Transverse colon (tissue), 4 donors: ENCODE measurements around the gene PTDSS2. TPM values are rescaled to one million over a fixed set of nuclear protein-coding genes. Genes with fewer than 3 reads are reported as not detected.

ENCODE experiments used
- DNase-seq: peaks from one replicate; pipeline ENCODE4 v3.0.0-alpha.2; 2019
- H3K27ac ChIP-seq, 4 donors: fragments of 200-600 bp; sonication (generic); 2 replicates each; pipeline ENCODE4 v1.5.1; 2016 to 2018; ENCODE audit warnings: inconsistent platforms in 4 of 4
- H3K27me3 ChIP-seq: fragments of 200-600 bp; sonication (generic); 2 replicates; pipeline ENCODE4 v1.5.1; 2017; ENCODE audit warnings: inconsistent platforms
- H3K36me3 ChIP-seq, 4 donors: fragments of 200-600 bp; sonication (generic); 2 replicates each; pipeline ENCODE4 v1.5.1; 2017 to 2019; ENCODE audit warnings: inconsistent platforms in 4 of 4
- H3K4me1 ChIP-seq, 4 donors: fragments of 200-600 bp; sonication (generic); 2 replicates each; pipeline ENCODE4 v1.5.1; 2017 to 2020; ENCODE audit warnings: inconsistent platforms in 4 of 4
- H3K4me3 ChIP-seq, 4 donors: fragments of 200-600 bp; sonication (generic); 1 replicate in 1 of 4; 2 replicates in 3 of 4; pipeline versions ENCODE4 v1.5.1 to v1.6.1; 2017 to 2019; ENCODE audit warnings: inconsistent platforms in 4 of 4
- H3K9me3 ChIP-seq, 2 donors: fragments of 200-600 bp; sonication (generic); 2 replicates each; pipeline ENCODE4 v1.5.1; 2017 to 2019; ENCODE audit warnings: inconsistent platforms in 2 of 2
- EP300 ChIP-seq: sonication (generic); formaldehyde crosslinking; IDR thresholded peaks from one replicate; pipeline ENCODE4 v1.6.1; 2017; ENCODE audit warnings: antibody characterized with exemption, low read depth
- POLR2A ChIP-seq: fragments of 450-650 bp; IDR thresholded peaks from one replicate; pipeline ENCODE4 v1.6.1; 2016; ENCODE audit warnings: antibody characterized with exemption, mild to moderate bottlenecking, moderate library complexity
- POLR2AphosphoS5 ChIP-seq, 3 donors: sonication (generic); formaldehyde crosslinking; IDR thresholded peaks; one replicate each; pipeline ENCODE4 v1.6.1; 2016; ENCODE audit warnings: antibody characterized with exemption in 3 of 3
- WGBS, 2 donors: methylation state at CpG; one replicate each; pipeline ENCODE4 v1.1.5; 2018; ENCODE audit warnings: low coverage in 1 of 2; 5-methylcytosine and 5-hydroxymethylcytosine counted together
- in situ Hi-C, 4 donors: fragments of 200-750 bp; cut with MboI; loops; one replicate each; pipeline versions ENCODE4 v1.15.0 to v1.15.1; 2017; ENCODE audit warnings: low sequenced_read_pairs in 3 of 4, low pct_ligation_motif_present in 1 of 4, low pct_unique_long_range_greater_than_20kb in 1 of 4
- intact Hi-C: fragments of 100-400 bp; cut with DNase I; formaldehyde crosslinking; loops from one replicate; pipeline ENCODE4 v1.15.1; 2023; ENCODE audit warnings: low total_unique reads
- total RNA-seq, 4 donors: library from RNA; depleted of rRNA; stranded (reverse); fragments of >200 nt; gene quantifications; one replicate each; pipeline ENCODE4 v1.1.0, GENCODE V29; 2016
- TF ChIP-seq, protein P1 (sequence below), 5 experiments: fragments of 200-600 bp in 3 of 5; fragments of 450-650 bp in 2 of 5; sonication (generic) in 3 of 5; IDR thresholded peaks; 1 replicate in 2 of 5; 2 replicates in 3 of 5; pipeline ENCODE4 v1.5.1; 2016 to 2017; ENCODE audit warnings: antibody characterized with exemption in 5 of 5, inconsistent platforms in 3 of 5, mild to moderate bottlenecking in 2 of 5, moderate library complexity in 1 of 5

The PTDSS2 gene
- total RNA-seq, 4 donors from 2014 or later, result 28.5 to 264 (median 76.0) TPM

DNA sequence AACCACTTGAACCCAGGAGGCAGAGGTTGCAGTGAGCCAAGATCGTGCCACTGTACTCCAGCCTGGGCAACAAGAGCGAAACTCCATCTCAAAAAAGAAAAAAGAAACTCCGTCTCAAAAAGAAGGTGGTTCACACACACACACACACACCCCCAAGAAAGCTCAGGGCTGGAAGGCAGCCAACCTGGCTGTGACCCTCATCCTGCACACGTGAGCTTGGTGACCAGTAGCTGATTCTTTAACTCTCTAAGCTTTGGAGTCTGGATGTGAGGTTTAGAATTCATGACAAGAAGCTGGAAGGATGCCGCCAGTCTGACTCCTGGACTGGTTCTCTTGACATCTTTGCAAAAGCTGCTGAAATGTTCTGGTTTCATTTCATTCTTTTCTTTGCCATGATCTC lies 58.9 kb downstream of the PTDSS2 start:
- Histone ChIP-seq H3K27ac (no peak overlapping the region), H3K4me1 (peaks cover 13 to 32% (median 28%) of the 10 kb centered on the region in 4 donors), H3K36me3 (no peaks in the 10 kb centered on the region), H3K27me3 (no peaks in the 10 kb centered on the region), H3K9me3 (no peaks in the 10 kb centered on the region), H3K4me3 (no peak overlapping the region)
- in situ Hi-C loops (no loop called here), intact Hi-C loops (loop anchor here (10.0 kb wide), 2 partner anchors 54 to 104 kb away; partner anchors contain the start of gene PTDSS2)
- TF ChIP-seq POLR2A, result no peak
- no peak for TF ChIP-seq EP300
- no peak for TF ChIP-seq POLR2AphosphoS5 (IDR thresholded peaks at IDR 0.05)
- TF ChIP-seq, protein P1, sequence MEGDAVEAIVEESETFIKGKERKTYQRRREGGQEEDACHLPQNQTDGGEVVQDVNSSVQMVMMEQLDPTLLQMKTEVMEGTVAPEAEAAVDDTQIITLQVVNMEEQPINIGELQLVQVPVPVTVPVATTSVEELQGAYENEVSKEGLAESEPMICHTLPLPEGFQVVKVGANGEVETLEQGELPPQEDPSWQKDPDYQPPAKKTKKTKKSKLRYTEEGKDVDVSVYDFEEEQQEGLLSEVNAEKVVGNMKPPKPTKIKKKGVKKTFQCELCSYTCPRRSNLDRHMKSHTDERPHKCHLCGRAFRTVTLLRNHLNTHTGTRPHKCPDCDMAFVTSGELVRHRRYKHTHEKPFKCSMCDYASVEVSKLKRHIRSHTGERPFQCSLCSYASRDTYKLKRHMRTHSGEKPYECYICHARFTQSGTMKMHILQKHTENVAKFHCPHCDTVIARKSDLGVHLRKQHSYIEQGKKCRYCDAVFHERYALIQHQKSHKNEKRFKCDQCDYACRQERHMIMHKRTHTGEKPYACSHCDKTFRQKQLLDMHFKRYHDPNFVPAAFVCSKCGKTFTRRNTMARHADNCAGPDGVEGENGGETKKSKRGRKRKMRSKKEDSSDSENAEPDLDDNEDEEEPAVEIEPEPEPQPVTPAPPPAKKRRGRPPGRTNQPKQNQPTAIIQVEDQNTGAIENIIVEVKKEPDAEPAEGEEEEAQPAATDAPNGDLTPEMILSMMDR (IDR thresholded peaks at IDR 0.05), result no peak
- DNase-seq, result no peak
- 90 to 91% methylated on average over 4 to 5 of the region's 5 CpGs for WGBS, 2 donors

DNA sequence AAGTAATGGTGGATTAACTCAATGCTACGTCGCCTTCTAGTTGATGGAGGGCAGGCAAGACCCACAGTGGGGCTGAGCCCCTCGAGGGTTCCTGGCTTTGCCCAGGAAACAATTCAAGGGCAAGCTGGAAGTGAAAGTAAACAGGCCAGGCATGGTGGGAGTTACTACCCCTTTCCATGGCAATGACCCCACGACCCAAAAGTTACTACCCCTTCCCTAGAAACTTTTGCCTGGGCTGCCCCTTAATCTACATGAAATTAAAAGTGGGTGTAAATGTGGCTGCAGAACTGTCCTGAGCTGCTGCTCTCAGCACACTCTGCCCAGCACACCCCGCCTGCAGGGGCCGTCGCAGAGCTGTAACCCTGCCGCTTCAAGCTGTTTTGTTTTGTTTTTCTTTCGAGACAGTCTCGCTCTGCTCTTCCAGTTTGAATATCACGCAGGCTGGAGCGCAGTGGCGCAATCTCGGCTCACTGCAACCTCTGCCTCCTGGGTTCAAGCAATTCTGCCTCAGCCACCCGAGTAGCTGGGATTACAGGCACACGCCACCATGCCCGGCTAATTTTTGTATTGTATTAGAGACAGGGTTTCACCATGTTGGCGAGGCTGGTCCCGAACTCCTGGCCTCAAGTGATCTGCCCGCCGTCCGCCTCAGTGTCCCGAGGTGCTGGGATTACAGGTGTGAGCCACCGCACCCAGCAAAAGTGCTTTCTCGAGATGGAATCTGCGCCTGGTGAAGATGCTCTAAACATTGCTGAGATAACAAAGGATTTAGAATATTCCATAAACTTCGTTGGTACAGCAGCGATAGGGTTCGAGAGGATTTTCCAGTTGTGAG lies 62.9 kb downstream of the PTDSS2 start:
- Histone ChIP-seq H3K4me1 (peaks cover 0 to 8% (median under 1%) of the 10 kb centered on the region in 4 donors), H3K27me3 (no peaks in the 10 kb centered on the region), H3K27ac (no peak overlapping the region), H3K9me3 (peaks cover 0 to 7% of the 10 kb centered on the region in 2 donors), H3K4me3 (no peak overlapping the region), H3K36me3 (no peaks in the 10 kb centered on the region)
- DNase-seq, result no peak
- TF ChIP-seq POLR2A (no peak), EP300 (no peak), POLR2AphosphoS5 (IDR thresholded peaks at IDR 0.05) (no peak)
- TF ChIP-seq, protein P1 (IDR thresholded peaks at IDR 0.05), result no peak
- intact Hi-C loops (no loop called here), in situ Hi-C loops (no loop called here)
- WGBS, 2 donors, result 91 to 92% methylated on average over 13 to 29 of the region's 29 CpGs

DNA sequence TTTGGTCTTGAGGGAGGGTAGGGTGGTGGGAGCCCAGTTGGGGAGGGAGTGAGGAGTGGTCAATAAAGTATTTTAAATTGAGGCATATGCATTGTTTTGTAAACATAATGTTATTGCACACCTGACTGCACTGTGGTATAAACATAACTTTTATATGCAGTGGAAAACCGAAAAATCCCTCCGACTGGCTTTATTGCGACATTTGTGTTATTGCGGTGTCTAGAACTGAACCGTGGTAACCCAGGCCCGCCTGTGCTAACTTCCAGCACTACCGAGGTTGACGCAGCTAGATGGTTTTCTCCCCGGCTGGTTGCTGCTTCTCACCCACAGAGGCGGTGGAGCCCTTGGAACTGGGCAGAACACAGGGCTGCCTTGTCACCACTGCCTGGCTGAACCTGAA lies 64.5 kb downstream of the PTDSS2 start:
- 88 to 100% methylated on average over 5 to 10 of the region's 10 CpGs for WGBS, 2 donors

DNA sequence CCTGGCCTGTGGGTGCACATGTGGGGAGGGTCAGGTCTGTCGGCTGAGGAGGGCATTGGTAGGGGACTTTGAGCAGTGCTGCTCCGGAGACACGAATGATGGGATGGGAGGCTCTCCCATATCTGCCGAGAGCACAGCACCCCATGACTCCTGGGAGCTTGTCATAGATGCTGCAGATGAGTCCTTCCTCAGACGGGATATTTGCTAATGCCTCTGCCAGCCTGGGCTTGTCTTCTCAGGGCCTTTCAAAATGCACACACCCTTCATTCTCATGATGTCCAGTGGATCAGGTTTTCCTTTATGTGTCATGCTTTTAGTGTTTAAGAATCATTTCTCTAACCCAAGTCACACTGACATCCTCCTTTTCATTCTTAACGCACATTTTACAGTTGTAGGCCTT lies 65.1 kb downstream of the PTDSS2 start:
- intact Hi-C loops (no loop called here), in situ Hi-C loops (no loop called here)
- TF ChIP-seq, protein P1 (IDR thresholded peaks at IDR 0.05), result no peak
- TF ChIP-seq POLR2A (no peak), EP300 (no peak), POLR2AphosphoS5 (IDR thresholded peaks at IDR 0.05) (no peak)
- Histone ChIP-seq H3K9me3 (peaks cover 0 to 7% of the 10 kb centered on the region in 2 donors), H3K4me3 (no peak overlapping the region), H3K4me1 (peaks cover 0 to 12% (median 4%) of the 10 kb centered on the region in 4 donors), H3K27ac (no peak overlapping the region), H3K36me3 (no peaks in the 10 kb centered on the region), H3K27me3 (no peaks in the 10 kb centered on the region)
- WGBS, 2 donors, result 91 to 98% methylated on average over 5 to 6 of the region's 6 CpGs
- DNase-seq, result no peak

More for the DNA sequence above, 64.5 kb downstream of the PTDSS2 start:
- H3K27ac ChIP-seq, result no peak overlapping the region
- no peaks in the 10 kb centered on the region for H3K36me3 ChIP-seq
- no peak overlapping the region for H3K4me3 ChIP-seq
- peaks cover 0 to 7% of the 10 kb centered on the region in 2 donors for H3K9me3 ChIP-seq
- H3K27me3 ChIP-seq, result no peaks in the 10 kb centered on the region
- TF ChIP-seq EP300 (no peak), POLR2A (no peak), POLR2AphosphoS5 (IDR thresholded peaks at IDR 0.05) (no peak)
- TF ChIP-seq, protein P1 (IDR thresholded peaks at IDR 0.05), result no peak
- no peak for DNase-seq
- H3K4me1 ChIP-seq, result peaks cover 0 to 12% (median 4%) of the 10 kb centered on the region in 4 donors
- in situ Hi-C loops, result no loop called here
- intact Hi-C loops, result no loop called here
